Neural cell (in vitro differentiated cells): ENCODE data around the gene TCF25. TPM values are rescaled to one million over a fixed set of nuclear protein-coding genes. Genes with fewer than 3 reads are reported as not detected.

Source experiments
- H2AFZ ChIP-seq: fragments of 200-600, 300-800 bp; sonication (generic), shearing (Covaris generic); 2 replicates; pipeline ENCODE4 v1.6.0; 2014; ENCODE audit warnings: low read depth, mild to moderate bottlenecking, antibody characterized with exemption, low read length, moderate library complexity
- H3F3A ChIP-seq: fragments of 200-600 bp; shearing (Covaris generic); 2 replicates; pipeline ENCODE4 v1.6.1; 2016; ENCODE audit warnings: mild to moderate bottlenecking, moderate library complexity, mixed read lengths, antibody characterized with exemption, low read length; ENCODE audit not compliant: insufficient read depth, poor library complexity, severe bottlenecking
- H3K27ac ChIP-seq: fragments of 200-600, 300-800 bp; sonication (generic), shearing (Covaris generic); 2 replicates; pipeline ENCODE4 v1.5.1; 2014; ENCODE audit warnings: mild to moderate bottlenecking, low read length, moderate library complexity
- H3K27me3 ChIP-seq: fragments of 300-800, 200-600 bp; sonication (generic), shearing (Covaris generic); 2 replicates; pipeline ENCODE4 v1.6.0; 2014; ENCODE audit warnings: mild to moderate bottlenecking, low read depth, low read length, moderate library complexity; ENCODE audit not compliant: insufficient read depth
- H3K36me3 ChIP-seq: fragments of 300-800, 200-600 bp; sonication (generic), shearing (Covaris generic); 2 replicates; pipeline ENCODE4 v1.5.1; 2014; ENCODE audit warnings: mild to moderate bottlenecking, antibody characterized with exemption, low read length, moderate library complexity; ENCODE audit not compliant: insufficient read depth
- H3K4me2 ChIP-seq: fragments of 300-800, 200-600 bp; sonication (generic), shearing (Covaris generic); 2 replicates; pipeline ENCODE4 v1.6.0; 2014; ENCODE audit warnings: mild to moderate bottlenecking, low read length
- H3K4me3 ChIP-seq: fragments of 300-800, 200-600 bp; sonication (generic), shearing (Covaris generic); 2 replicates; pipeline ENCODE4 v1.5.1; 2014; ENCODE audit warnings: mild to moderate bottlenecking, low read length, moderate library complexity
- H3K79me2 ChIP-seq: fragments of 200-600 bp; shearing (Covaris generic); replicated peaks from 2 replicates; pipeline ENCODE4 v1.6.0; 2014; ENCODE audit warnings: mild to moderate bottlenecking, low read length, moderate library complexity; ENCODE audit not compliant: insufficient read depth
- H3K9ac ChIP-seq: fragments of 300-800, 200-600 bp; sonication (generic), shearing (Covaris generic); 2 replicates; pipeline ENCODE4 v1.6.1; 2016; ENCODE audit warnings: mild to moderate bottlenecking, low read length, mixed read lengths
- H3K9me2 ChIP-seq: fragments of 200-600 bp; shearing (Covaris generic); 2 replicates; pipeline ENCODE4 v1.6.1; 2016; ENCODE audit warnings: mild to moderate bottlenecking, low read length, mixed read lengths; ENCODE audit not compliant: insufficient read depth
- H3K9me3 ChIP-seq: fragments of 200-600, 300-800 bp; sonication (generic), shearing (Covaris generic); 2 replicates; pipeline ENCODE4 v1.6.1; 2016; ENCODE audit warnings: mild to moderate bottlenecking, mixed run types, low read length, moderate library complexity, mixed read lengths
- H4K20me1 ChIP-seq: fragments of 200-600 bp; shearing (Covaris generic); 2 replicates; pipeline ENCODE4 v1.6.1; 2016; ENCODE audit warnings: mild to moderate bottlenecking, mixed run types; ENCODE audit not compliant: insufficient read depth
- CTCF ChIP-seq: fragments of 450-650 bp; IDR thresholded peaks from 2 replicates; pipeline ENCODE4 v1.5.1; 2014; ENCODE audit warnings: antibody characterized with exemption, mild to moderate bottlenecking, moderate library complexity; ENCODE audit not compliant: poor library complexity, severe bottlenecking
- EP300 ChIP-seq: fragments of 450-650 bp; conservative IDR thresholded peaks from 2 replicates; pipeline ENCODE4 v1.6.1; 2014; ENCODE audit warnings: antibody characterized with exemption, mild to moderate bottlenecking, moderate library complexity; ENCODE audit not compliant: poor library complexity, severe bottlenecking
- EZH2 ChIP-seq: fragments of 200-600, 300-800 bp; shearing (Covaris generic), sonication (generic); IDR thresholded peaks from 2 replicates; pipeline ENCODE4 v1.6.1; 2014; ENCODE audit warnings: antibody characterized with exemption, low read length, borderline replicate concordance, mild to moderate bottlenecking; ENCODE audit not compliant: insufficient read depth, poor library complexity, severe bottlenecking
- MXI1 ChIP-seq: fragments of 450-650 bp; conservative IDR thresholded peaks from 2 replicates; pipeline ENCODE4 v1.6.1; 2014; ENCODE audit warnings: antibody characterized with exemption, mild to moderate bottlenecking; ENCODE audit not compliant: poor library complexity, severe bottlenecking
- POLR2AphosphoS5 ChIP-seq: IDR thresholded peaks from 2 replicates; pipeline ENCODE4 v1.6.1; 2012
- RAD21 ChIP-seq: fragments of 450-650 bp; conservative IDR thresholded peaks from 2 replicates; pipeline ENCODE4 v1.6.1; 2014; ENCODE audit warnings: antibody characterized with exemption, mild to moderate bottlenecking, moderate library complexity
- REST ChIP-seq: IDR thresholded peaks from 2 replicates; pipeline ENCODE4 v1.6.1; 2012; ENCODE audit warnings: borderline replicate concordance
- SMC3 ChIP-seq: fragments of 450-650 bp; conservative IDR thresholded peaks from 2 replicates; pipeline ENCODE4 v1.6.1; 2014; ENCODE audit warnings: antibody characterized with exemption, mild to moderate bottlenecking, moderate library complexity; ENCODE audit not compliant: poor library complexity
- TAF1 ChIP-seq: IDR thresholded peaks from 2 replicates; pipeline ENCODE4 v1.6.1; 2012; ENCODE audit warnings: low read depth
- polyA plus RNA-seq: library from polyadenylated mRNA; depleted of rRNA; stranded (reverse); fragments of >200 nt; gene quantifications from 2 replicates; pipeline ENCODE4 v1.2.3, GENCODE V29; 2014

Gene TCF25
- polyA plus RNA-seq, 1 donor from 2014 or later = 200 TPM

- Histone ChIP-seq H3K9me2 (no peaks in the 10 kb centered on the region), H3K4me3 (peak within 1 kb of the TSS; percentile 89), H3K79me2 (no peaks in the 10 kb centered on the region), H3K36me3 (no peaks in the 10 kb centered on the region), H3K9me3 (no peaks in the 10 kb centered on the region), H3F3A (no peaks in the 10 kb centered on the region), H3K27ac (peak within 1 kb of the TSS; percentile 77), H3K9ac (peak within 1 kb of the TSS; percentile 91), H3K27me3 (no peaks in the 10 kb centered on the region), H3K4me2 (peak within 1 kb of the TSS; percentile 91), H4K20me1 (no peaks in the 10 kb centered on the region), H2AFZ (peak within 1 kb of the TSS; percentile 93)
- TF ChIP-seq EP300 (no peak), EZH2 (no peak), TAF1 (peak; percentile 2), SMC3 (no peak), POLR2AphosphoS5 (peak; percentile 41), MXI1 (peak; percentile 71)
Observed at GRCh38 chr16:89828199-89828869, 45.1 kb upstream of the TCF25 start, which contains the start of gene SPIRE2. SPIRE2 (plus strand) TSS chr16:89828475; CDS start chr16:89828551, 76 bp downstream.

GRCh38 chr16:89828870-89829629 lies 44.3 kb upstream of the TCF25 start:
- no peaks in the 10 kb centered on the region for H3K79me2 ChIP-seq
- peak overlapping the region; percentile 27 for H2AFZ ChIP-seq
- H3K9me3 ChIP-seq = no peaks in the 10 kb centered on the region
- H3K27ac ChIP-seq = no peak overlapping the region
- H3K4me2 ChIP-seq = peak overlapping the region; percentile 91
- H4K20me1 ChIP-seq = no peaks in the 10 kb centered on the region
- TF ChIP-seq RAD21 (no peak), SMC3 (no peak), TAF1 (no peak)
- H3K36me3 ChIP-seq = peaks cover 5% of the 10 kb centered on the region
- peak overlapping the region; percentile 76 for H3K9ac ChIP-seq
- no peaks in the 10 kb centered on the region for H3F3A ChIP-seq
- H3K4me3 ChIP-seq = peak overlapping the region; percentile 80
- no peaks in the 10 kb centered on the region for H3K27me3 ChIP-seq
- H3K9me2 ChIP-seq = no peaks in the 10 kb centered on the region

- no peak overlapping the region for H2AFZ ChIP-seq
- peak overlapping the region; percentile 76 for H3K9ac ChIP-seq
- no peak overlapping the region for H3K27ac ChIP-seq
- H3K9me2 ChIP-seq = no peaks in the 10 kb centered on the region
- TF ChIP-seq TAF1 = no peak
- TF ChIP-seq MXI1 = no peak
- no peak for TF ChIP-seq REST
- TF ChIP-seq RAD21 = no peak
- no peak for TF ChIP-seq SMC3
- no peak for TF ChIP-seq CTCF
- no peak for TF ChIP-seq POLR2AphosphoS5
- no peak for TF ChIP-seq EP300
- no peak for TF ChIP-seq EZH2
- H4K20me1 ChIP-seq = no peaks in the 10 kb centered on the region
- H3K9me3 ChIP-seq = no peaks in the 10 kb centered on the region
- no peaks in the 10 kb centered on the region for H3K27me3 ChIP-seq
- peaks cover 5% of the 10 kb centered on the region for H3K36me3 ChIP-seq
- peak overlapping the region; percentile 91 for H3K4me2 ChIP-seq
- no peaks in the 10 kb centered on the region for H3K79me2 ChIP-seq
- H3F3A ChIP-seq = no peaks in the 10 kb centered on the region
- H3K4me3 ChIP-seq = peak overlapping the region; percentile 80
Observed at GRCh38 chr16:89829630-89830437, 43.6 kb upstream of the TCF25 start.
